Measurements from ENCODE around the gene CNTNAP2.

CNTNAP2 gene

DNA sequence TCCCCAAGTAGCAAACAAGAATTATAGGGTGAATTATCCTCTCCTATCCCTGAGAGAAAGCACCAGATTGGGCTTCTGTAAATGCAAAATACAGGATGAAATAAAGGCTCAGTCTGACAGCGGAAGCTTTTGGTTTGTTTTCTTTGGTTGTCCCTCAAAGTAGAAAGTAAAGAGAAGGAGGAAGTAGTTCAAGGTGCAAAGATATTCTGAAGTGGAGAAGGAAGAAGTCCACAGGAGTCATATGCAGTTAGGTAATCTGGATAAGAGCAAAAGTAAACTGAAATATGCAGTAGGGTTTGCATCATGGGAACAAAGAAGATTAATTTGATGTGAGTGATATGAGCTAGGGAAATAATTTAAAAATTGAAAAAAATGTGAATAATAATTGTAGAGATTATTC is 1071.9 kb downstream of the CNTNAP2 start:
- Histone ChIP-seq H3K9me3 (ENCODE audit: insufficient read depth, low read length, severe bottlenecking) (no peaks in the 10 kb centered on the region), H3K36me3 (ENCODE audit: insufficient read depth, low read length) (no peaks in the 10 kb centered on the region), H3K9ac (ENCODE audit: low read depth, low read length) (no peak overlapping the region), H4K20me1 (ENCODE audit: insufficient read depth, low read length) (no peaks in the 10 kb centered on the region), H2AFZ (ENCODE audit: low read depth, low read length) (no peak overlapping the region), H3K27ac (ENCODE audit: low read length) (no peak overlapping the region), H3K4me3 (ENCODE audit: low read depth in 1 of 2, low read length in 2 of 2) (no peak overlapping the region), H3K79me2 (ENCODE audit: insufficient read depth, low read length) (no peaks in the 10 kb centered on the region), H3K27me3 (ENCODE audit: insufficient read depth, low read length, poor library complexity) (no peaks in the 10 kb centered on the region), H3K4me2 (ENCODE audit: insufficient read depth, low read length) (no peak overlapping the region), H3K4me1 (ENCODE audit: insufficient read depth, low read length) (no peaks in the 10 kb centered on the region)
- no peak for TF ChIP-seq EZH2 (IDR thresholded peaks at IDR 0.05; ENCODE audit: borderline replicate concordance, low read depth, low read length, severe bottlenecking)
- TF ChIP-seq, protein P1, sequence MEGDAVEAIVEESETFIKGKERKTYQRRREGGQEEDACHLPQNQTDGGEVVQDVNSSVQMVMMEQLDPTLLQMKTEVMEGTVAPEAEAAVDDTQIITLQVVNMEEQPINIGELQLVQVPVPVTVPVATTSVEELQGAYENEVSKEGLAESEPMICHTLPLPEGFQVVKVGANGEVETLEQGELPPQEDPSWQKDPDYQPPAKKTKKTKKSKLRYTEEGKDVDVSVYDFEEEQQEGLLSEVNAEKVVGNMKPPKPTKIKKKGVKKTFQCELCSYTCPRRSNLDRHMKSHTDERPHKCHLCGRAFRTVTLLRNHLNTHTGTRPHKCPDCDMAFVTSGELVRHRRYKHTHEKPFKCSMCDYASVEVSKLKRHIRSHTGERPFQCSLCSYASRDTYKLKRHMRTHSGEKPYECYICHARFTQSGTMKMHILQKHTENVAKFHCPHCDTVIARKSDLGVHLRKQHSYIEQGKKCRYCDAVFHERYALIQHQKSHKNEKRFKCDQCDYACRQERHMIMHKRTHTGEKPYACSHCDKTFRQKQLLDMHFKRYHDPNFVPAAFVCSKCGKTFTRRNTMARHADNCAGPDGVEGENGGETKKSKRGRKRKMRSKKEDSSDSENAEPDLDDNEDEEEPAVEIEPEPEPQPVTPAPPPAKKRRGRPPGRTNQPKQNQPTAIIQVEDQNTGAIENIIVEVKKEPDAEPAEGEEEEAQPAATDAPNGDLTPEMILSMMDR (IDR thresholded peaks at IDR 0.05; ENCODE audit: borderline replicate concordance, extremely low read depth, low read length, poor library complexity, severe bottlenecking), result no peak
- DNase-seq (no peak), ATAC-seq (ENCODE audit: insufficient read depth, low read depth) (no peak)

GRCh38 chr7:147193476-147193875 is 1076.9 kb downstream of the CNTNAP2 start:
- Histone ChIP-seq H3K27me3 (ENCODE audit: insufficient read depth, low read length, poor library complexity) (no peaks in the 10 kb centered on the region), H3K9ac (ENCODE audit: low read depth, low read length) (no peak overlapping the region), H3K27ac (ENCODE audit: low read length) (no peak overlapping the region), H3K4me2 (ENCODE audit: insufficient read depth, low read length) (no peak overlapping the region), H3K79me2 (ENCODE audit: insufficient read depth, low read length) (no peaks in the 10 kb centered on the region), H3K4me1 (ENCODE audit: insufficient read depth, low read length) (no peaks in the 10 kb centered on the region), H3K4me3 (ENCODE audit: low read depth in 1 of 2, low read length in 2 of 2) (no peak overlapping the region), H3K9me3 (ENCODE audit: insufficient read depth, low read length, severe bottlenecking) (no peaks in the 10 kb centered on the region), H2AFZ (ENCODE audit: low read depth, low read length) (no peak overlapping the region), H3K36me3 (ENCODE audit: insufficient read depth, low read length) (no peaks in the 10 kb centered on the region), H4K20me1 (ENCODE audit: insufficient read depth, low read length) (no peaks in the 10 kb centered on the region)
- DNase-seq (no peak), ATAC-seq (ENCODE audit: insufficient read depth, low read depth) (no peak)
- TF ChIP-seq, protein P1 (IDR thresholded peaks at IDR 0.05; ENCODE audit: borderline replicate concordance, extremely low read depth, low read length, poor library complexity, severe bottlenecking), result no peak
- TF ChIP-seq EZH2 (IDR thresholded peaks at IDR 0.05; ENCODE audit: borderline replicate concordance, low read depth, low read length, severe bottlenecking), result no peak

DNA sequence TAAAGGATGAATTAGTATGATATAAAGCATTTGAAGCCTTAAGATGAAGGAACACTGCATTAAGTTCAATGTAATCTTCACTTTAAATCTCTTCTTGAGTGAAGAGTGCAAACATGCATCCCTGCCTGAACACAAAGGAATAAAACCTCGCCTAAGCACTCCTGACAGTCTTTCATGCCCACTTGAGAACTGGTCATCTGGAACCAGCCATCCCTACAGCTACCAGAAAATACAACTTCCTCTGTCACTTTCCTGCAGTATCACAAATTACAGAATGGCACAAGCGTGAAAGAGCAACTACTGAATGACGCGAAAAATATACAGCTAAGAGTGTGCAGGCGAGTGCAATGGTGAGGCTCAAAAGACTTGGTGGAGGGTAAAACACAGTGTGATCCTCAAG is 1079.9 kb downstream of the CNTNAP2 start:
- TF ChIP-seq, protein P1 (IDR thresholded peaks at IDR 0.05; ENCODE audit: borderline replicate concordance, extremely low read depth, low read length, poor library complexity, severe bottlenecking), result no peak
- no peak for TF ChIP-seq EZH2 (IDR thresholded peaks at IDR 0.05; ENCODE audit: borderline replicate concordance, low read depth, low read length, severe bottlenecking)
- Histone ChIP-seq H3K4me2 (ENCODE audit: insufficient read depth, low read length) (no peak overlapping the region), H3K36me3 (ENCODE audit: insufficient read depth, low read length) (no peaks in the 10 kb centered on the region), H3K27me3 (ENCODE audit: insufficient read depth, low read length, poor library complexity) (no peaks in the 10 kb centered on the region), H3K4me1 (ENCODE audit: insufficient read depth, low read length) (no peaks in the 10 kb centered on the region), H3K79me2 (ENCODE audit: insufficient read depth, low read length) (no peaks in the 10 kb centered on the region), H2AFZ (ENCODE audit: low read depth, low read length) (no peak overlapping the region), H3K9ac (ENCODE audit: low read depth, low read length) (no peak overlapping the region), H3K4me3 (ENCODE audit: low read depth in 1 of 2, low read length in 2 of 2) (no peak overlapping the region), H4K20me1 (ENCODE audit: insufficient read depth, low read length) (no peaks in the 10 kb centered on the region), H3K27ac (ENCODE audit: low read length) (no peak overlapping the region), H3K9me3 (ENCODE audit: insufficient read depth, low read length, severe bottlenecking) (no peaks in the 10 kb centered on the region)
- ATAC-seq (ENCODE audit: insufficient read depth, low read depth) (no peak), DNase-seq (no peak)

DNA sequence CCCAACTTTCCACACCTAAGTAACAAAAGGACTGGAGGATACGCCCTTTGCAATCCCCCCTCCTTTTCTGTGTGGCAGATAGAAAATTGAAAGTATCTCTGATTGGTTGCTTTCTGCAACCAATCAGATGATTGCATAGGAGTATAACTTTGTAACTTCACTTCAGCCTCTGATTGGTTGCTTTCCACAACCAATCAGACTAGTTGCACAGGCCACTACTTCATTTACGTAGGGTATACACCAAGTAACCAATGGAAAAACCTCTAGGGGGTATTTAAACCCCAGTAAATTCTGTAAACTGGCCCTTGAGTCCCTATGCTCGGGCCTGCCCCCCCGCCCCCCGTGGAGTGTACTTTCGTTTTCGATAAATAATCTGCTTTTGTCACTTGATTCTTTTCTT is 1080.4 kb downstream of the CNTNAP2 start:
- H4K20me1 ChIP-seq (ENCODE audit: insufficient read depth, low read length), result no peaks in the 10 kb centered on the region
- no peak overlapping the region for H2AFZ ChIP-seq (ENCODE audit: low read depth, low read length)
- no peak overlapping the region for H3K4me3 ChIP-seq (ENCODE audit: low read depth in 1 of 2, low read length in 2 of 2)
- DNase-seq (no peak), ATAC-seq (ENCODE audit: insufficient read depth, low read depth) (no peak)
- TF ChIP-seq EZH2 (IDR thresholded peaks at IDR 0.05; ENCODE audit: borderline replicate concordance, low read depth, low read length, severe bottlenecking), result no peak
- TF ChIP-seq, protein P1 (IDR thresholded peaks at IDR 0.05; ENCODE audit: borderline replicate concordance, extremely low read depth, low read length, poor library complexity, severe bottlenecking), result no peak
- no peak overlapping the region for H3K4me2 ChIP-seq (ENCODE audit: insufficient read depth, low read length)
- no peak overlapping the region for H3K27ac ChIP-seq (ENCODE audit: low read length)
- no peaks in the 10 kb centered on the region for H3K36me3 ChIP-seq (ENCODE audit: insufficient read depth, low read length)
- H3K79me2 ChIP-seq (ENCODE audit: insufficient read depth, low read length), result no peaks in the 10 kb centered on the region
- H3K4me1 ChIP-seq (ENCODE audit: insufficient read depth, low read length), result no peaks in the 10 kb centered on the region
- H3K27me3 ChIP-seq (ENCODE audit: insufficient read depth, low read length, poor library complexity), result no peaks in the 10 kb centered on the region
- H3K9ac ChIP-seq (ENCODE audit: low read depth, low read length), result no peak overlapping the region
- no peaks in the 10 kb centered on the region for H3K9me3 ChIP-seq (ENCODE audit: insufficient read depth, low read length, severe bottlenecking)
